Right atrium auricular region (tissue), 2 donors: Measurements from ENCODE around the gene CHDH. TPM values are rescaled to one million over a fixed set of nuclear protein-coding genes. Genes with fewer than 3 reads are reported as not detected.

Experiments
- DNase-seq: peaks from one replicate; pipeline ENCODE4 v3.0.0-alpha.2; 2019; ENCODE audit warnings: low spot score
- H3K27ac ChIP-seq, 2 donors: fragments of 200-600 bp; sonication (generic); 1 replicate in 1 of 2; 2 replicates in 1 of 2; pipeline ENCODE4 v1.5.1; 2016 to 2019
- H3K27me3 ChIP-seq, 2 donors: fragments of 200-600 bp; sonication (generic); one replicate each; pipeline versions ENCODE4 v1.5.1 to v1.6.0; 2017 to 2019
- H3K36me3 ChIP-seq: fragments of 200-600 bp; sonication (generic); one replicate; pipeline ENCODE4 v1.5.1; 2016
- H3K4me1 ChIP-seq, 2 donors: fragments of 200-600 bp; sonication (generic); one replicate each; pipeline versions ENCODE4 v1.5.1 to v1.6.0; 2017 to 2019
- H3K4me3 ChIP-seq, 2 donors: fragments of 200-600 bp; sonication (generic); 1 replicate in 1 of 2; 2 replicates in 1 of 2; pipeline ENCODE4 v1.5.1; 2017 to 2019; ENCODE audit warnings: mild to moderate bottlenecking in 1 of 2, moderate library complexity in 1 of 2
- H3K9me3 ChIP-seq, 2 donors: fragments of 200-600 bp; sonication (generic); one replicate each; pipeline ENCODE4 v1.5.1; 2019
- total RNA-seq, 2 donors: library from RNA; depleted of rRNA; stranded (reverse); fragments of >200 nt; gene quantifications; one replicate each; pipeline ENCODE4 v1.1.0, GENCODE V29; 2016
- TF ChIP-seq, protein P1 (sequence below), 2 donors: fragments of 200-600 bp; sonication (generic); IDR thresholded peaks; one replicate each; pipeline ENCODE4 v1.5.1; 2019; ENCODE audit warnings: antibody characterized with exemption in 2 of 2

CHDH gene
- total RNA-seq, 2 donors from 2014 or later: 2.2 to 10.0 TPM

DNA sequence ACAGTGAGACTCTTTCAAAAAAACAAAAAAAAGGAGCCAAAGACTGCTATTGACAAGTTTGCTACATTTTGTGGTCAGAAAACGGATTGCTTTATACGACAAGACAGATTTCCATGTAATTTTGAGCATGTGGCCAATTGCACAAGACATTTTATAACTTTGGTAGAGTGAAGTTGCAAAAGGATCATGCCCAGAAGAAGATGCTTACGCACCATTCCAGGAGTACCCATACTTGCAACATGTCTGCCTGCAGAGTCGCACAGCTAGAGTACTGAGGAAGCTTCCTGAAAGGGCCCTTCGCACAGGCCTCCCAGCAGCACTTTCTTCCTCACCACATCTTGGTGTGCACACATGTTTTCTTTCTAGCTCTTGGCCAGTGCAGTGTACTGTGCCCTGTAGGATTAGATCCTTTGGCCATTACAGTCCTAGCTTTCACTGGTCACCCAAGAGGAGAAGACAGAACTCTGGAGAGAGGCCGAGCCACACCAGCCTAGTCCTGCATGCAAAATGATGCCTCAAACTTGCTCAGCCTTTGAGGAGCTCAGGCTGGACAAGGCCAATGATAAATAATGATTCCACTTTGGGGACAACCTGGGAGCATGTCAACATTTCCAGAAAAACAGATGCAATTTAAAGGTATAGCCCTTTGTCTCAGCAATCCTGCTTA lies 11.7 kb downstream of the CHDH start:
- Histone ChIP-seq H3K36me3 (no peaks in the 10 kb centered on the region), H3K4me3 (no peak overlapping the region), H3K9me3 (no peaks in the 10 kb centered on the region), H3K27me3 (no peaks in the 10 kb centered on the region), H3K27ac (no peak overlapping the region), H3K4me1 (no peaks in the 10 kb centered on the region)
- DNase-seq: no peak
- TF ChIP-seq, protein P1, sequence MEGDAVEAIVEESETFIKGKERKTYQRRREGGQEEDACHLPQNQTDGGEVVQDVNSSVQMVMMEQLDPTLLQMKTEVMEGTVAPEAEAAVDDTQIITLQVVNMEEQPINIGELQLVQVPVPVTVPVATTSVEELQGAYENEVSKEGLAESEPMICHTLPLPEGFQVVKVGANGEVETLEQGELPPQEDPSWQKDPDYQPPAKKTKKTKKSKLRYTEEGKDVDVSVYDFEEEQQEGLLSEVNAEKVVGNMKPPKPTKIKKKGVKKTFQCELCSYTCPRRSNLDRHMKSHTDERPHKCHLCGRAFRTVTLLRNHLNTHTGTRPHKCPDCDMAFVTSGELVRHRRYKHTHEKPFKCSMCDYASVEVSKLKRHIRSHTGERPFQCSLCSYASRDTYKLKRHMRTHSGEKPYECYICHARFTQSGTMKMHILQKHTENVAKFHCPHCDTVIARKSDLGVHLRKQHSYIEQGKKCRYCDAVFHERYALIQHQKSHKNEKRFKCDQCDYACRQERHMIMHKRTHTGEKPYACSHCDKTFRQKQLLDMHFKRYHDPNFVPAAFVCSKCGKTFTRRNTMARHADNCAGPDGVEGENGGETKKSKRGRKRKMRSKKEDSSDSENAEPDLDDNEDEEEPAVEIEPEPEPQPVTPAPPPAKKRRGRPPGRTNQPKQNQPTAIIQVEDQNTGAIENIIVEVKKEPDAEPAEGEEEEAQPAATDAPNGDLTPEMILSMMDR (IDR thresholded peaks at IDR 0.05): no peak

DNA sequence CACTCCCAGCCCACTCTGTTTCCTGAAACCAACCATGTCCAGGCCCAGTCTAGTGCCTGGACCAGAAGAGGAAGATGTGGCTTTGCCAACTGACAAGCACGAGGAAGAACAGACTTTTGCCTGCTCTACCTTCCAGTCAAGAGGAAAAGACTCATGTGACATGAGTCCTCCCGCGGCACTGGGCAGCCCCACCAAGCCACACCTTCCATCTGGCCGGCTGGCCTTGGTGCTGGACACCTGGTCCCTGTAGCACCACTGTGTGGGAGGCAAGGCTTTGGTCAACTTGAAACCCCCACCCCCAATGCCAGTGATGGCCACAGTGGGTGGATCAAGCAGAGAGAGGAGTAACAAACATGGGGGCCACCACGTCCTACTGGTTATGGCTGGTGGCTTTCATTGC lies 12.5 kb downstream of the CHDH start:
- H3K27me3 ChIP-seq: no peaks in the 10 kb centered on the region
- H3K9me3 ChIP-seq: no peaks in the 10 kb centered on the region
- no peak overlapping the region for H3K27ac ChIP-seq
- H3K36me3 ChIP-seq: no peaks in the 10 kb centered on the region
- no peak overlapping the region for H3K4me3 ChIP-seq
- no peak for DNase-seq
- TF ChIP-seq, protein P1 (IDR thresholded peaks at IDR 0.05): no peak
- H3K4me1 ChIP-seq: no peaks in the 10 kb centered on the region

DNA sequence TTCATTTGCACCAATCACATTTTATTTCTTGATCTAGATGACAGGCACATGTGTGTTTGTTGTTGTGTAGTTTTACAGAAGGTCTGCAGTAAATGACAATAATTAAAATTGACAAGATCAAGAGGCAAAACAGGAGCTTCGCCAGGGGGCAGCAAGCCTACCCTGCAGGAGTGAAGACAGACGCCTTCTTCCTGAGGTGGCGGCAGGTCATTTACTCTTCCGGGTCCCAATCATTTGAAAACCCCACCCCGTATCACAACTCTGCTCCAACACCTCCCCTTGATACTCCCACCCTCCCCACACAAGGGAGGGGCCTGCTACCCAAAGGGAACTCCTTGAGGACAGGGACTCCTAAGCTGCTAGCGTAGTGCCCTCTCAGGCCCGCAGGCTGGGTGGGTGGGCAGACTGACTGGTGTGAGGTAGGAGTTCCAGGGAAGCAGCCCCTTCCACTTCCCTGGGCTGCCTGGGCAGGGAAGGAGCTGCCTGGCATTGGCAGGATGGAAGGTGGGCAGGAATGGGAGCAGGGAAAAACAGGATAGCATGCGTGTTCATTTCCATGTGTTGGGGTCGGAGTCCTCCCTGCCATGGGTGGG lies 13.1 kb downstream of the CHDH start:
- Histone ChIP-seq H3K27me3 (no peaks in the 10 kb centered on the region), H3K9me3 (no peaks in the 10 kb centered on the region), H3K4me3 (no peak overlapping the region), H3K4me1 (no peaks in the 10 kb centered on the region), H3K27ac (no peak overlapping the region), H3K36me3 (no peaks in the 10 kb centered on the region)
- no peak for DNase-seq
- TF ChIP-seq, protein P1 (IDR thresholded peaks at IDR 0.05): no peak

- H3K27ac ChIP-seq: no peak overlapping the region
- H3K27me3 ChIP-seq: no peaks in the 10 kb centered on the region
- H3K9me3 ChIP-seq: no peaks in the 10 kb centered on the region
- no peak for DNase-seq
- TF ChIP-seq, protein P1 (IDR thresholded peaks at IDR 0.05): no peak
- no peaks in the 10 kb centered on the region for H3K36me3 ChIP-seq
- H3K4me1 ChIP-seq: no peaks in the 10 kb centered on the region
- H3K4me3 ChIP-seq: no peak overlapping the region
These were observed 15.3 kb downstream of the CHDH start for GRCh38 chr3:53830944-53831343.

DNA sequence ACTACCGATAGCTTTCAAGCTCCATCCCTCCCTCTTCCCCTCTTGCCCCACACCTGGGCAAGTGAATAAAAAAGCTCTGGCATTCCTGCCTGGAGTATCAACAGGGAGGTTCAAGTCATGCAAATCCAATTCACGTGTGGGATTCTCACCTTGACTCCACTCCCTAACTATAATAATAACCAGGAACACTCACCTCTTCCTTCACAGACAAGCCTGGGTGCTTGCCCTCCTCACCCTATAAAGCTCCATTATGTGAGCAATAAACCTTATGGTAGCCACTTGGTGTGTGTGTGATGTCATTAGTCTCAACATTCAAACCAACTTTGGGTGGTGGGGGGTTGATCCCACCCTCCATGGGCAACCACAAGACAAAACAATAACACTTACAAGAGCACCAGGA lies 16.6 kb downstream of the CHDH start:
- H3K27ac ChIP-seq: no peak overlapping the region
- H3K36me3 ChIP-seq: no peaks in the 10 kb centered on the region
- TF ChIP-seq, protein P1 (IDR thresholded peaks at IDR 0.05): no peak
- no peak for DNase-seq
- no peaks in the 10 kb centered on the region for H3K4me1 ChIP-seq
- no peak overlapping the region for H3K4me3 ChIP-seq
- no peaks in the 10 kb centered on the region for H3K27me3 ChIP-seq
- no peaks in the 10 kb centered on the region for H3K9me3 ChIP-seq

GRCh38 chr3:53828581-53828980 lies 17.6 kb downstream of the CHDH start:
- TF ChIP-seq, protein P1 (IDR thresholded peaks at IDR 0.05): no peak
- H3K27ac ChIP-seq: no peak overlapping the region
- H3K4me1 ChIP-seq: no peaks in the 10 kb centered on the region
- no peaks in the 10 kb centered on the region for H3K27me3 ChIP-seq
- no peaks in the 10 kb centered on the region for H3K36me3 ChIP-seq
- DNase-seq: no peak
- no peaks in the 10 kb centered on the region for H3K9me3 ChIP-seq
- no peak overlapping the region for H3K4me3 ChIP-seq
